Chondrocyte (in vitro differentiated cells): ENCODE data around the gene NRP1. TPM values are rescaled to one million over a fixed set of nuclear protein-coding genes. Genes with fewer than 3 reads are reported as not detected.

Experiments
- DNase-seq: peaks from one replicate; pipeline ENCODE4 v3.0.0; 2021; ENCODE audit warnings: mixed read lengths, low spot score
- H3K27ac Mint-ChIP-seq: one replicate; pipeline ENCODE4 v1.8.0; 2021; ENCODE audit warnings: mild to moderate bottlenecking, moderate library complexity, mixed read lengths; ENCODE audit not compliant: unreplicated experiment
- H3K27me3 Mint-ChIP-seq: 2 replicates; pipeline ENCODE4 v1.8.0; 2021; ENCODE audit warnings: low read depth, mixed read lengths
- H3K36me3 Mint-ChIP-seq: 2 replicates; pipeline ENCODE4 v1.8.0; 2021; ENCODE audit warnings: low read depth, mixed read lengths
- H3K4me1 Mint-ChIP-seq: 2 replicates; pipeline ENCODE4 v1.8.0; 2021; ENCODE audit warnings: low read depth, mild to moderate bottlenecking, mixed read lengths
- H3K4me3 Mint-ChIP-seq: one replicate; pipeline ENCODE4 v1.8.0; 2021; ENCODE audit warnings: mild to moderate bottlenecking, moderate library complexity, mixed read lengths; ENCODE audit not compliant: unreplicated experiment
- H3K9me3 Mint-ChIP-seq: 2 replicates; pipeline ENCODE4 v1.8.0; 2021; ENCODE audit warnings: low read depth, mixed read lengths
- CTCF ChIP-seq: fragments of 200-600 bp; sonication (generic); IDR thresholded peaks from 2 replicates; pipeline ENCODE4 v1.5.0; 2021; ENCODE audit warnings: antibody characterized with exemption, mild to moderate bottlenecking, moderate library complexity
- total RNA-seq: library from RNA; stranded (reverse); gene quantifications from 3 replicates; pipeline ENCODE4 v1.2.1, GENCODE V29; 2021

Gene NRP1
- total RNA-seq, 1 donor from 2014 or later: 122 TPM

GRCh38 chr10:33377658-33378025 is 43.2 kb upstream of the NRP1 start:
- H3K27ac Mint-ChIP-seq: peak overlapping the region; percentile 64
- no peaks in the 10 kb centered on the region for H3K27me3 Mint-ChIP-seq
- H3K36me3 Mint-ChIP-seq: no peaks in the 10 kb centered on the region
- H3K9me3 Mint-ChIP-seq: peaks cover 2% of the 10 kb centered on the region
- H3K4me3 Mint-ChIP-seq: peak overlapping the region; percentile 33
- no peak for DNase-seq
- TF ChIP-seq CTCF: no peak
- peaks cover 25% of the 10 kb centered on the region for H3K4me1 Mint-ChIP-seq

- Mint-ChIP-seq H3K36me3 (no peaks in the 10 kb centered on the region), H3K27ac (peak overlapping the region; percentile 64), H3K4me3 (peak overlapping the region; percentile 33), H3K9me3 (peaks cover 2% of the 10 kb centered on the region), H3K27me3 (no peaks in the 10 kb centered on the region), H3K4me1 (peaks cover 25% of the 10 kb centered on the region)
- DNase-seq: no peak
- TF ChIP-seq CTCF: no peak
These were observed 42.6 kb upstream of the NRP1 start for GRCh38 chr10:33376976-33377657.

GRCh38 chr10:33376476-33376875 is 42.0 kb upstream of the NRP1 start:
- no peak for TF ChIP-seq CTCF
- peaks cover 2% of the 10 kb centered on the region for H3K9me3 Mint-ChIP-seq
- no peak for DNase-seq
- no peak overlapping the region for H3K4me3 Mint-ChIP-seq
- peaks cover 25% of the 10 kb centered on the region for H3K4me1 Mint-ChIP-seq
- H3K27ac Mint-ChIP-seq: no peak overlapping the region
- no peaks in the 10 kb centered on the region for H3K27me3 Mint-ChIP-seq
- H3K36me3 Mint-ChIP-seq: no peaks in the 10 kb centered on the region

GRCh38 chr10:33373263-33373662 is 38.8 kb upstream of the NRP1 start:
- Mint-ChIP-seq H3K36me3 (no peaks in the 10 kb centered on the region), H3K27ac (no peak overlapping the region), H3K9me3 (peaks cover 2% of the 10 kb centered on the region), H3K27me3 (no peaks in the 10 kb centered on the region), H3K4me3 (no peak overlapping the region), H3K4me1 (peaks cover 20% of the 10 kb centered on the region)
- no peak for TF ChIP-seq CTCF
- DNase-seq: no peak

- no peaks in the 10 kb centered on the region for H3K36me3 Mint-ChIP-seq
- no peaks in the 10 kb centered on the region for H3K27me3 Mint-ChIP-seq
- peaks cover 3% of the 10 kb centered on the region for H3K9me3 Mint-ChIP-seq
- H3K4me3 Mint-ChIP-seq: no peak overlapping the region
- DNase-seq: no peak
- TF ChIP-seq CTCF: no peak
- no peak overlapping the region for H3K27ac Mint-ChIP-seq
- H3K4me1 Mint-ChIP-seq: peaks cover under 1% of the 10 kb centered on the region
These were observed 36.8 kb upstream of the NRP1 start for GRCh38 chr10:33371234-33371633.
